ENCODE results near the gene FBLN2. TPM values are rescaled to one million over a fixed set of nuclear protein-coding genes. Genes with fewer than 3 reads are reported as not detected.

FBLN2 gene
- total and polyA plus RNA-seq, 2 of the 13 experiments (the other 11 are each of a cell fraction or from before 2014, with no cell fraction given): not detected

- ATAC-seq (no peak), DNase-seq (ENCODE audit: low spot score) (no peak), FAIRE-seq (no peak)
- Histone ChIP-seq H3K4me3 (replicated peaks in 1 of 3; ENCODE audit: insufficient read depth in 1 of 3, low read depth in 2 of 3, low read length in 3 of 3) (no peak overlapping the region), H3K4me2 (ENCODE audit: low read depth, low read length) (no peak overlapping the region), H3K4me1 (ENCODE audit: insufficient read depth, low read length) (no peaks in the 10 kb centered on the region), H3K9me3 (ENCODE audit: low read length) (no peaks in the 10 kb centered on the region), H3K9ac (ENCODE audit: insufficient read depth, low read depth, low read length) (no peak overlapping the region), H3K27ac (ENCODE audit: extremely low read length, insufficient read depth, low read length) (no peak overlapping the region), H3K79me2 (ENCODE audit: insufficient read depth, low read length) (no peaks in the 10 kb centered on the region), H4K20me1 (ENCODE audit: insufficient read depth, low read length) (no peaks in the 10 kb centered on the region), H2AFZ (ENCODE audit: low read length) (no peak overlapping the region), H3K36me3 (replicated peaks in 1 of 2; ENCODE audit: control insufficient read depth in 1 of 2, insufficient read depth in 2 of 2, low read length in 2 of 2) (no peaks in the 10 kb centered on the region), H3K27me3 (ENCODE audit: control insufficient read depth in 1 of 2, insufficient read depth in 2 of 2, low read length in 2 of 2) (peaks cover 10 to 43% of the 10 kb centered on the region in 2 experiments; a peak in 3 of 5 replicates)
- TF ChIP-seq ATF2 (CRISPR knock-in tag; IDR thresholded peaks at IDR 0.05) (no peak), ZNF691 (CRISPR knock-in tag; IDR thresholded peaks at IDR 0.05; ENCODE audit: borderline replicate concordance, low read depth) (no peak), RFX3 (CRISPR knock-in tag; IDR thresholded peaks at IDR 0.05) (no peak), ZNF605 (CRISPR knock-in tag; IDR thresholded peaks at IDR 0.05) (no peak)
- 29% methylated on average over 5 of the region's 18 CpGs for WGBS (ENCODE audit: low lambda C conversion rate)
- in situ Hi-C loops (cut with HindIII; ENCODE audit: extremely low pct_ligation_motif_present, low pct_unique_long_range_greater_than_20kb) (no loop called here), intact Hi-C loops (cut with micrococcal nuclease; ENCODE audit: unreplicated experiment) (no loop called here)
- no TSS peak for BruUV-seq (replicated peaks)
- CTCF ChIA-PET (ENCODE audit: low intra/inter-chr PET ratio, low total read pairs): no interaction called here
- POLR2A ChIA-PET: no interaction called here
These were observed 23.2 kb downstream of the FBLN2 start for GRCh38 chr3:13571831-13572750.

Data from HepG2 (cell line).